OCI-LY1 (cell line): ENCODE results near the gene BCL11A.

Experiments
- H2AFZ ChIP-seq: fragments of 200-600 bp; sonication (generic), shearing (Covaris generic); 2 replicates; pipeline ENCODE4 v1.6.0; 2014; ENCODE audit warnings: antibody characterized with exemption, mild to moderate bottlenecking, low read length
- H3F3A ChIP-seq: fragments of 200-600 bp; sonication (generic), shearing (Covaris generic); 2 replicates; pipeline ENCODE4 v1.6.0; 2014; ENCODE audit warnings: mild to moderate bottlenecking, antibody characterized with exemption, low read length, moderate library complexity; ENCODE audit not compliant: insufficient read depth
- H3K27ac ChIP-seq: fragments of 200-600 bp; sonication (generic); 2 replicates; pipeline ENCODE4 v1.5.1; 2014; ENCODE audit warnings: low read length, mixed run types, mild to moderate bottlenecking, low read depth; ENCODE audit not compliant: poor library complexity, severe bottlenecking
- H3K27me3 ChIP-seq: fragments of 200-600 bp; sonication (generic); 2 replicates; pipeline ENCODE4 v1.6.0; 2014; ENCODE audit warnings: antibody characterized with exemption, mild to moderate bottlenecking, low read length, moderate library complexity; ENCODE audit not compliant: insufficient read depth
- H3K36me3 ChIP-seq: fragments of 200-600 bp; sonication (generic); 2 replicates; pipeline ENCODE4 v1.6.1; 2014; ENCODE audit warnings: mild to moderate bottlenecking, antibody characterized with exemption, low read length, moderate library complexity, mixed read lengths; ENCODE audit not compliant: insufficient read depth
- H3K4me1 ChIP-seq: fragments of 200-600 bp; sonication (generic); 2 replicates; pipeline ENCODE4 v1.5.1; 2014; ENCODE audit warnings: mild to moderate bottlenecking, low read length, moderate library complexity; ENCODE audit not compliant: insufficient read depth, severe bottlenecking
- H3K4me2 ChIP-seq: fragments of 200-600 bp; sonication (generic), shearing (Covaris generic); 2 replicates; pipeline ENCODE4 v1.6.1; 2014; ENCODE audit warnings: low read length
- H3K4me3 ChIP-seq: fragments of 200-600 bp; sonication (generic); 2 replicates; pipeline ENCODE4 v1.5.1; 2014; ENCODE audit warnings: low read length, low read depth, mild to moderate bottlenecking, mixed read lengths; ENCODE audit not compliant: poor library complexity, severe bottlenecking
- H3K79me2 ChIP-seq: fragments of 200-600 bp; shearing (Covaris generic); 2 replicates; pipeline ENCODE4 v1.6.1; 2016; ENCODE audit warnings: mixed run types, low read length, mixed read lengths; ENCODE audit not compliant: insufficient read depth
- H3K9ac ChIP-seq: fragments of 200-600 bp; sonication (generic), shearing (Covaris generic); 2 replicates; pipeline ENCODE4 v1.6.1; 2014; ENCODE audit warnings: mild to moderate bottlenecking, low read length, mixed read lengths
- H3K9me2 ChIP-seq: fragments of 200-600 bp; sonication (generic), shearing (Covaris generic); 2 replicates; pipeline ENCODE4 v1.6.1; 2014; ENCODE audit warnings: low read depth, mild to moderate bottlenecking, low read length, mixed read lengths
- H3K9me3 ChIP-seq: fragments of 200-600 bp; shearing (Covaris generic); 2 replicates; pipeline ENCODE4 v1.6.1; 2014; ENCODE audit warnings: low read length, mixed read lengths
- H4K20me1 ChIP-seq: fragments of 200-600 bp; sonication (generic), shearing (Covaris generic); 2 replicates; pipeline ENCODE4 v1.6.0; 2016; ENCODE audit warnings: mild to moderate bottlenecking, low read length; ENCODE audit not compliant: insufficient read depth
- CTCF ChIP-seq: fragments of 200-600 bp; sonication (generic), shearing (Covaris generic); IDR thresholded peaks from 2 replicates; pipeline ENCODE4 v1.5.1; 2017; ENCODE audit warnings: mild to moderate bottlenecking, antibody characterized with exemption, low read length, moderate library complexity, mixed read lengths
- EZH2 ChIP-seq: fragments of 200-600 bp; sonication (generic), shearing (Covaris generic); IDR thresholded peaks from 2 replicates; pipeline ENCODE4 v1.8.0; 2017; ENCODE audit warnings: borderline replicate concordance, mixed run types, mild to moderate bottlenecking, antibody characterized with exemption, low read length, moderate library complexity, mixed read lengths

Gene BCL11A

GRCh38 chr2:60473546-60473945, 79.9 kb downstream of the BCL11A start:
- no peaks in the 10 kb centered on the region for H3K4me1 ChIP-seq
- no peak overlapping the region for H3K27ac ChIP-seq
- no peaks in the 10 kb centered on the region for H4K20me1 ChIP-seq
- H3K27me3 ChIP-seq: no peaks in the 10 kb centered on the region
- TF ChIP-seq EZH2: no peak
- no peak for TF ChIP-seq CTCF
- no peaks in the 10 kb centered on the region for H3F3A ChIP-seq
- H3K4me2 ChIP-seq: no peak overlapping the region
- no peaks in the 10 kb centered on the region for H3K9me3 ChIP-seq
- H3K4me3 ChIP-seq: no peak overlapping the region
- H3K9ac ChIP-seq: no peak overlapping the region
- no peak overlapping the region for H2AFZ ChIP-seq
- no peaks in the 10 kb centered on the region for H3K36me3 ChIP-seq
- H3K79me2 ChIP-seq: no peaks in the 10 kb centered on the region
- no peaks in the 10 kb centered on the region for H3K9me2 ChIP-seq

GRCh38 chr2:60472663-60473289, 80.7 kb downstream of the BCL11A start:
- Histone ChIP-seq H3K79me2 (no peaks in the 10 kb centered on the region), H3K36me3 (no peaks in the 10 kb centered on the region), H3K9ac (no peak overlapping the region), H3K4me2 (no peak overlapping the region), H3K4me1 (no peaks in the 10 kb centered on the region), H3F3A (no peaks in the 10 kb centered on the region), H3K4me3 (no peak overlapping the region), H2AFZ (no peak overlapping the region), H3K9me2 (no peaks in the 10 kb centered on the region), H4K20me1 (no peaks in the 10 kb centered on the region), H3K9me3 (no peaks in the 10 kb centered on the region), H3K27me3 (no peaks in the 10 kb centered on the region), H3K27ac (no peak overlapping the region)
- no peak for TF ChIP-seq CTCF

- no peaks in the 10 kb centered on the region for H4K20me1 ChIP-seq
- H3K79me2 ChIP-seq: no peaks in the 10 kb centered on the region
- H3K27me3 ChIP-seq: no peaks in the 10 kb centered on the region
- TF ChIP-seq EZH2 (no peak), CTCF (no peak)
- H3F3A ChIP-seq: no peaks in the 10 kb centered on the region
- H3K9ac ChIP-seq: no peak overlapping the region
- H3K4me1 ChIP-seq: no peaks in the 10 kb centered on the region
- no peak overlapping the region for H2AFZ ChIP-seq
- H3K9me3 ChIP-seq: no peaks in the 10 kb centered on the region
- H3K27ac ChIP-seq: no peak overlapping the region
- H3K36me3 ChIP-seq: no peaks in the 10 kb centered on the region
- H3K4me2 ChIP-seq: no peak overlapping the region
- no peak overlapping the region for H3K4me3 ChIP-seq
- H3K9me2 ChIP-seq: no peaks in the 10 kb centered on the region
Measured at GRCh38 chr2:60472041-60472440, 81.4 kb downstream of the BCL11A start.
